ENCODE data around the gene PDE6B. TPM values are rescaled to one million over a fixed set of nuclear protein-coding genes. Genes with fewer than 3 reads are reported as not detected.
"Not testable (repeated sequence)": the region's sequence is repeated elsewhere in the genome, so short reads cannot be mapped to it uniquely, and the experiment has no call there.

Gene PDE6B
- total and polyA plus RNA-seq, 2 donors: 7.7 to 22.5 TPM

GRCh38 chr4:687971-688853 lies 62.8 kb downstream of the PDE6B start:
- H3K36me3 ChIP-seq (ENCODE audit: control insufficient read depth in 2 of 2, insufficient read depth in 2 of 2, low read length in 1 of 2): no peaks in the 10 kb centered on the region
- H3K27me3 ChIP-seq (ENCODE audit: control insufficient read depth in 2 of 2, insufficient read depth in 1 of 2, low read length in 1 of 2): peaks cover 18 to 32% of the 10 kb centered on the region in 2 donors
- 89% methylated on average over 26 of the region's 26 CpGs for WGBS
- no peak overlapping the region for H3K4me3 ChIP-seq (ENCODE audit: low read length in 2 of 2)
- H3K4me1 ChIP-seq (ENCODE audit: control insufficient read depth in 2 of 2, insufficient read depth in 2 of 2, low read length in 2 of 2): peaks cover 0 to 12% of the 10 kb centered on the region in 2 donors
- peaks cover 0 to 2% of the 10 kb centered on the region in 2 donors for H3K9me3 ChIP-seq (ENCODE audit: control insufficient read depth in 2 of 2, insufficient read depth in 1 of 2, low read length in 1 of 2)
- no peak for DNase-seq (ENCODE audit: low read depth in 6 of 9, low spot score in 9 of 9)
- peak overlapping the region in 1 of 2 donors; percentile 12 for H3K27ac ChIP-seq (ENCODE audit: low read depth in 1 of 2, low read length in 1 of 2)

GRCh38 chr4:688854-689681 lies 63.7 kb downstream of the PDE6B start, which contains the start of gene SLC49A3:
SLC49A3 (minus strand) TSS chr4:689151; CDS start chr4:689127, 24 bp downstream.
- H3K9me3 ChIP-seq (ENCODE audit: control insufficient read depth in 2 of 2, insufficient read depth in 1 of 2, low read length in 1 of 2): peaks cover 0 to 2% of the 10 kb centered on the region in 2 donors
- H3K27me3 ChIP-seq (ENCODE audit: control insufficient read depth in 2 of 2, insufficient read depth in 1 of 2, low read length in 1 of 2): peaks cover 18 to 35% of the 10 kb centered on the region in 2 donors
- no peaks in the 10 kb centered on the region for H3K36me3 ChIP-seq (ENCODE audit: control insufficient read depth in 2 of 2, insufficient read depth in 2 of 2, low read length in 1 of 2)
- peak within 1 kb of the TSS in 1 of 2 donors; percentile 30 for H3K4me3 ChIP-seq (ENCODE audit: low read length in 2 of 2)
- peak within 1 kb of the TSS in 1 of 2 donors; percentile 40 for H3K27ac ChIP-seq (ENCODE audit: low read depth in 1 of 2, low read length in 1 of 2)
- 11% methylated on average over 59 of the region's 59 CpGs for WGBS
- peaks cover 0 to 6% of the 10 kb centered on the region in 2 donors for H3K4me1 ChIP-seq (ENCODE audit: control insufficient read depth in 2 of 2, insufficient read depth in 2 of 2, low read length in 2 of 2)
- no peak for DNase-seq (ENCODE audit: low read depth in 6 of 9, low spot score in 9 of 9)

GRCh38 chr4:689723-690122 lies 64.3 kb downstream of the PDE6B start:
- H3K4me1 ChIP-seq (ENCODE audit: control insufficient read depth in 2 of 2, insufficient read depth in 2 of 2, low read length in 2 of 2): peaks cover 0 to 3% of the 10 kb centered on the region in 2 donors
- DNase-seq (ENCODE audit: low read depth in 6 of 9, low spot score in 9 of 9): no peak
- 91% methylated on average over 8 of the region's 8 CpGs for WGBS
- peaks cover 18 to 35% of the 10 kb centered on the region in 2 donors for H3K27me3 ChIP-seq (ENCODE audit: control insufficient read depth in 2 of 2, insufficient read depth in 1 of 2, low read length in 1 of 2)
- no peak overlapping the region for H3K4me3 ChIP-seq (ENCODE audit: low read length in 2 of 2)
- no peaks in the 10 kb centered on the region for H3K36me3 ChIP-seq (ENCODE audit: control insufficient read depth in 2 of 2, insufficient read depth in 2 of 2, low read length in 1 of 2)
- no peak overlapping the region for H3K27ac ChIP-seq (ENCODE audit: low read depth in 1 of 2, low read length in 1 of 2)
- peaks cover 0 to 2% of the 10 kb centered on the region in 2 donors for H3K9me3 ChIP-seq (ENCODE audit: control insufficient read depth in 2 of 2, insufficient read depth in 1 of 2, low read length in 1 of 2)

- Histone ChIP-seq H3K4me3 (ENCODE audit: low read length in 2 of 2) (no peak overlapping the region), H3K27me3 (ENCODE audit: control insufficient read depth in 2 of 2, insufficient read depth in 1 of 2, low read length in 1 of 2) (peaks cover 15 to 27% of the 10 kb centered on the region in 2 donors), H3K4me1 (ENCODE audit: control insufficient read depth in 2 of 2, insufficient read depth in 2 of 2, low read length in 2 of 2) (peaks cover 0 to 3% of the 10 kb centered on the region in 2 donors), H3K9me3 (ENCODE audit: control insufficient read depth in 2 of 2, insufficient read depth in 1 of 2, low read length in 1 of 2) (peaks cover 0 to 2% of the 10 kb centered on the region in 2 donors), H3K36me3 (ENCODE audit: control insufficient read depth in 2 of 2, insufficient read depth in 2 of 2, low read length in 1 of 2) (no peaks in the 10 kb centered on the region), H3K27ac (ENCODE audit: low read depth in 1 of 2, low read length in 1 of 2) (no peak overlapping the region)
- 82% methylated on average over 32 of the region's 32 CpGs for WGBS
- DNase-seq (ENCODE audit: low read depth in 6 of 9, low spot score in 9 of 9): no peak
Measured at GRCh38 chr4:692771-693554, 67.6 kb downstream of the PDE6B start.

GRCh38 chr4:694341-694940 lies 69.1 kb downstream of the PDE6B start:
- 91% methylated on average over 12 of the region's 12 CpGs for WGBS
- not testable (repeated sequence) for H3K4me1 ChIP-seq (ENCODE audit: control insufficient read depth in 2 of 2, insufficient read depth in 2 of 2, low read length in 2 of 2); H3K9me3 ChIP-seq (ENCODE audit: control insufficient read depth in 2 of 2, insufficient read depth in 1 of 2, low read length in 1 of 2); H3K36me3 ChIP-seq (ENCODE audit: control insufficient read depth in 2 of 2, insufficient read depth in 2 of 2, low read length in 1 of 2); H3K27ac ChIP-seq (ENCODE audit: low read depth in 1 of 2, low read length in 1 of 2); H3K4me3 ChIP-seq (ENCODE audit: low read length in 2 of 2); DNase-seq (ENCODE audit: low read depth in 6 of 9, low spot score in 9 of 9)
- H3K27me3 ChIP-seq (ENCODE audit: control insufficient read depth in 2 of 2, insufficient read depth in 1 of 2, low read length in 1 of 2): peaks cover 5 to 14% of the 10 kb centered on the region in 2 donors

- no peak for DNase-seq (ENCODE audit: low read depth in 6 of 9, low spot score in 9 of 9)
Measured at GRCh38 chr4:699816-700580, 74.6 kb downstream of the PDE6B start.

GRCh38 chr4:700587-701264 lies 75.4 kb downstream of the PDE6B start:
- DNase-seq (ENCODE audit: low read depth in 6 of 9, low spot score in 9 of 9): no peak
- Histone ChIP-seq H3K36me3 (ENCODE audit: control insufficient read depth in 2 of 2, insufficient read depth in 2 of 2, low read length in 1 of 2) (no peaks in the 10 kb centered on the region), H3K4me1 (ENCODE audit: control insufficient read depth in 2 of 2, insufficient read depth in 2 of 2, low read length in 2 of 2) (peaks cover 0 to 4% of the 10 kb centered on the region in 2 donors), H3K27ac (ENCODE audit: low read depth in 1 of 2, low read length in 1 of 2) (no peak overlapping the region), H3K27me3 (ENCODE audit: control insufficient read depth in 2 of 2, insufficient read depth in 1 of 2, low read length in 1 of 2) (peaks cover 0 to 5% of the 10 kb centered on the region in 2 donors), H3K9me3 (ENCODE audit: control insufficient read depth in 2 of 2, insufficient read depth in 1 of 2, low read length in 1 of 2) (no peaks in the 10 kb centered on the region), H3K4me3 (ENCODE audit: low read length in 2 of 2) (no peak overlapping the region)
- WGBS: 95% methylated on average over 16 of the region's 16 CpGs

More at GRCh38 chr4:699816-700580, 74.6 kb downstream of the PDE6B start:
- Histone ChIP-seq H3K36me3 (ENCODE audit: control insufficient read depth in 2 of 2, insufficient read depth in 2 of 2, low read length in 1 of 2) (no peaks in the 10 kb centered on the region), H3K4me3 (ENCODE audit: low read length in 2 of 2) (no peak overlapping the region), H3K27me3 (ENCODE audit: control insufficient read depth in 2 of 2, insufficient read depth in 1 of 2, low read length in 1 of 2) (peaks cover 0 to 5% of the 10 kb centered on the region in 2 donors), H3K27ac (ENCODE audit: low read depth in 1 of 2, low read length in 1 of 2) (peak overlapping the region in 1 of 2 donors; percentile 42), H3K4me1 (ENCODE audit: control insufficient read depth in 2 of 2, insufficient read depth in 2 of 2, low read length in 2 of 2) (no peaks in the 10 kb centered on the region), H3K9me3 (ENCODE audit: control insufficient read depth in 2 of 2, insufficient read depth in 1 of 2, low read length in 1 of 2) (no peaks in the 10 kb centered on the region)
- 95% methylated on average over 27 of the region's 27 CpGs for WGBS

Measured in thymus (tissue), 11 donors.